ENCODE results near the gene CBLN4.

Gene CBLN4

GRCh38 chr20:55947701-55948100 lies 57.6 kb downstream of the CBLN4 start:
- DNase-seq (ENCODE audit: low read depth in 1 of 2, low spot score in 1 of 2) = no peak
